ENCODE data around the gene MYL6B. TPM values are rescaled to one million over a fixed set of nuclear protein-coding genes. Genes with fewer than 3 reads are reported as not detected.
A peak's percentile ranks its signal among the peaks of the same experiment; 100 is the strongest.
"Not testable (repeated sequence)": the region's sequence is repeated elsewhere in the genome, so short reads cannot be mapped to it uniquely, and the experiment has no call there.

MYL6B gene
- total RNA-seq, 1 experiment from 2014 or later: 153 TPM

GRCh38 chr12:56155256-56155845 is 3.0 kb downstream of the MYL6B start:
- Histone ChIP-seq H3K36me3 (ENCODE audit: low read depth, low read length) (peaks cover 13% of the 10 kb centered on the region), H3K9me3 (ENCODE audit: low read length) (no peaks in the 10 kb centered on the region), H3K4me2 (ENCODE audit: low read length) (no peak overlapping the region), H3F3A (ENCODE audit: low read length, unreplicated experiment) (peaks cover 3% of the 10 kb centered on the region), H3K79me2 (ENCODE audit: low read length) (peaks cover 34% of the 10 kb centered on the region), H3K4me1 (ENCODE audit: insufficient read depth, low read length) (peaks cover 37% of the 10 kb centered on the region), H3K27ac (ENCODE audit: low read length) (no peak overlapping the region), H3K27me3 (ENCODE audit: low read length) (no peaks in the 10 kb centered on the region), H3K9me2 (replicated peaks; ENCODE audit: low read length) (no peaks in the 10 kb centered on the region), H4K20me1 (ENCODE audit: low read length) (peaks cover 18% of the 10 kb centered on the region), H3K9ac (ENCODE audit: low read length) (no peak overlapping the region), H3K4me3 (ENCODE audit: low read length) (no peak overlapping the region), H2AFZ (ENCODE audit: low read length) (no peak overlapping the region)
- BruUV-seq (replicated peaks): no TSS peak
- TF ChIP-seq EZH2phosphoT487 (IDR thresholded peaks at IDR 0.05; ENCODE audit: borderline replicate concordance, low read length) (no peak), CTCF (conservative IDR thresholded peaks at IDR 0.05; ENCODE audit: low read depth, low read length) (no peak), EZH2 (IDR thresholded peaks at IDR 0.05; ENCODE audit: low read length, unreplicated experiment) (no peak)
- ChIA-PET CTCF (no interaction called here), POLR2A (ENCODE audit: unreplicated experiment) (no interaction called here)
- DNase-seq (no peak), ATAC-seq (no peak)
- intact Hi-C loops (cut with micrococcal nuclease): loop anchor here (5.0 kb wide), 1 partner anchor 38 kb away; the partner anchor contains the start of genes RPL41 and ZC3H10

DNA sequence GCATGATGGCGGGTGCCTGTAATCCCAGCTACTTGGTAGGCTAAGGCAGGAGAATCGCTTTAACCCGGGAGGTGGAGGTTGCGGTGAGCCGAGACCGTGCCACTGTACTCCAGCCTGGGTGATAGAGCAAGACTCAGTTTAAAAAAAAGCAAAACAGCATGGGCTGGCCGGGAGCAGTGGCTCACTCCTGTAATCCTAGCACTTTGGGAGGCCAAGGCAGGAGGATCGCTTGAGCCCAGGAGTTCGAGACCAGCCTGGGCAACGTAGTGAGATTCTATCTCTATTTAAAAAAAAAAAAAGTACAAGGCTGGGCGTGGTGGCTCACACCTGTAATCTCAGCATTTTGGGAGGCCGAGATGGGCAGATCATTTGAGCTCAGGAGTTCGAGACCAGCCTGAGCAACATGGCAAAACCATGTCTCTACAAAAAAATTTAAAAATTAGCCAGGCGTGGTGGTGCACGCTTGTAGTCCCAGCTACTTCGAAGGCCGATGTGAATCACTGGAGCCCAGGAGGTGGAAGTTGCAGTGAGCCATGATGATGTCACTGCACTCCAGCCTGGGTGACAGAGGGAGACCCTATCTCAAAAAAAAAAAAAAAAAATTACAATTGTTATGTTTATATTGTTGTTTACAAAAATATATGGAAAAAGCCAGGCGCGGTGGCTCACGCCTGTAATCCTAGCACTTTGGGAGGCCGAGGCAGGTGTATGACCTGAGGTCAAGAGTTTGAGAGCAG is 4.2 kb downstream of the MYL6B start:
- Histone ChIP-seq H3K36me3 (ENCODE audit: low read depth, low read length) (peaks cover 26% of the 10 kb centered on the region), H3K27ac (ENCODE audit: low read length) (peak overlapping the region; percentile 73), H3K4me1 (ENCODE audit: insufficient read depth, low read length) (peaks cover 36% of the 10 kb centered on the region), H3K4me2 (ENCODE audit: low read length) (peak overlapping the region; percentile 87), H3K9ac (ENCODE audit: low read length) (peak overlapping the region; percentile 65), H3K79me2 (ENCODE audit: low read length) (peaks cover 47% of the 10 kb centered on the region), H3K4me3 (ENCODE audit: low read length) (peak overlapping the region; percentile 69; the same call in 1 of the 2 replicates), H2AFZ (ENCODE audit: low read length) (peak overlapping the region; percentile 80; the same call in 1 of the 2 replicates), H4K20me1 (ENCODE audit: low read length) (peaks cover 30% of the 10 kb centered on the region)
- ATAC-seq; H3K27me3 ChIP-seq (ENCODE audit: low read length); H3F3A ChIP-seq (ENCODE audit: low read length, unreplicated experiment); H3K9me3 ChIP-seq (ENCODE audit: low read length); BruUV-seq (replicated peaks); POLR2A ChIA-PET (ENCODE audit: unreplicated experiment); DNase-seq; H3K9me2 ChIP-seq (replicated peaks; ENCODE audit: low read length): not testable (repeated sequence)
- CTCF ChIA-PET: interaction anchor here (0.7 kb wide), 1 partner anchor 28 kb away, joined by 3 read pairs; the partner anchor contains the start of gene ESYT1
- intact Hi-C loops (cut with micrococcal nuclease): loop anchor here (5.0 kb wide), 1 partner anchor 39 kb away; the partner anchor contains the start of genes RPL41 and ZC3H10

DNA sequence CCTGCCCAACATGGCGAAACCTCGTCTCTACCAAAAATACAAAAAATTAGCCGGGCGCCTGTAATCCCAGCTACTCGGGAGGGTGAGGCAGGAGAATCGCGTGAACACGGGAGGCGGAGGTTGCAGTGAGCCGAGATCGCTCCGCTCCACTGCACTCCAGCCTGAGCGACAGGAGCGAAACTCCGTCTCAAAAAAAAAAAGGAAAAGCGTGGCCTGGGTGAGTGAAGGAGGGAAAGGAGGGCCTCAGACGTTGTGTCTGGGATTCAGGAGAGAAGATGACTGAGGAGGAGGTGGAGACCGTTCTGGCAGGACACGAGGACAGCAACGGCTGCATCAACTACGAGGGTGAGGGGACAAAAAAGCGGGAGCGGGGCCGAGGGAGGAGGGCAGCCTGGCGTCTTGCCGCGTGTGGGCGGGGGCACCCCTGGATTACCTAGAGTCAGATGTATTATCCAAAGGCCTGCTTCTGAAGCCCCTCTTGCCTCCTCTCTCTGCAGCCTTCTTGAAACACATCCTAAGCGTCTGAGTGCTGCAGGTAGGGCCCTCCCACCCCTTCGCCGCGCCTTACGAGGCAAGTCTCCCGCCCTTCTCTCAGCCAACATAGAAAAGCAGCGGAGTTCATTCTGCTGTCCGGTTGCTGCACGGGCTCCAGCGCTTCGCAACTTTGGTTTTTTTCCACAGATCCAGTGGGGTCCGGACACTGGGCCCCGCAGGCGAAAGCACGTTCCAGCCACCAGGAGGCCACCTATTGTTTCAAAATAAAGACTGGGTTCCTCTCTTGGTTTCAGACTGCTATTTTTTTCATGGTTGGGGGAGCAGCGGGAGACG is 5.0 kb downstream of the MYL6B start:
- peaks cover 32% of the 10 kb centered on the region for H3K36me3 ChIP-seq (ENCODE audit: low read depth, low read length)
- H3K4me3 ChIP-seq (ENCODE audit: low read length): peak overlapping the region; percentile 69
- peak overlapping the region; percentile 65 for H3K9ac ChIP-seq (ENCODE audit: low read length)
- H4K20me1 ChIP-seq (ENCODE audit: low read length): peaks cover 34% of the 10 kb centered on the region
- peak overlapping the region; percentile 87 for H3K4me2 ChIP-seq (ENCODE audit: low read length)
- BruUV-seq (replicated peaks): no TSS peak
- H3K4me1 ChIP-seq (ENCODE audit: insufficient read depth, low read length): peaks cover 32% of the 10 kb centered on the region
- intact Hi-C loops (cut with micrococcal nuclease): loop anchor here (1.0 to 5.0 kb wide), 3 partner anchors 31 to 40 kb away; partner anchors contain the start of genes RPL41, SMARCC2 and ZC3H10
- peaks cover 50% of the 10 kb centered on the region for H3K79me2 ChIP-seq (ENCODE audit: low read length)
- H3K27ac ChIP-seq (ENCODE audit: low read length): peak overlapping the region; percentile 73
- TF ChIP-seq CTCF (conservative IDR thresholded peaks at IDR 0.05; ENCODE audit: low read depth, low read length): peak; percentile 66
- no peak for TF ChIP-seq EZH2 (IDR thresholded peaks at IDR 0.05; ENCODE audit: low read length, unreplicated experiment)
- H3K27me3 ChIP-seq (ENCODE audit: low read length): no peaks in the 10 kb centered on the region
- no peaks in the 10 kb centered on the region for H3K9me3 ChIP-seq (ENCODE audit: low read length)
- CTCF ChIA-PET: interaction anchor here (0.7 kb wide), 1 partner anchor 29 kb away, joined by 3 read pairs; the partner anchor contains the start of gene ESYT1
- POLR2A ChIA-PET (ENCODE audit: unreplicated experiment): interaction anchor here (1.8 kb wide), 1 partner anchor 30 kb away, joined by 4 read pairs; the partner anchor contains the start of gene ESYT1
- DNase-seq (peak; percentile 74), ATAC-seq (peak; percentile 45)
- H2AFZ ChIP-seq (ENCODE audit: low read length): peak overlapping the region; percentile 80
- H3K9me2 ChIP-seq (replicated peaks; ENCODE audit: low read length): no peaks in the 10 kb centered on the region
- H3F3A ChIP-seq (ENCODE audit: low read length, unreplicated experiment): peaks cover 4% of the 10 kb centered on the region
